WERI-Rb-1 (cell line): ENCODE data around the gene CCDC107.

Experiments used
- DNase-seq: peaks from one replicate; pipeline ENCODE4 v3.0.0-alpha.2; 2020
- H3K27ac ChIP-seq: fragments of 250-450 bp; sonication (Bioruptor Pico); 2 replicates; pipeline ENCODE4 v1.5.1; 2020; ENCODE audit warnings: mild to moderate bottlenecking, moderate library complexity
- H3K27me3 ChIP-seq: fragments of 250-450 bp; sonication (Bioruptor Pico); 2 replicates; pipeline ENCODE4 v1.5.1; 2021; ENCODE audit warnings: mild to moderate bottlenecking, low read depth, moderate library complexity; ENCODE audit not compliant: insufficient read depth, severe bottlenecking
- H3K36me3 ChIP-seq: fragments of 250-450 bp; sonication (Bioruptor Pico); 2 replicates; pipeline ENCODE4 v1.5.1; 2020; ENCODE audit warnings: mild to moderate bottlenecking, moderate library complexity
- H3K4me3 ChIP-seq: 2 replicates; pipeline ENCODE4 v1.5.1; 2011; ENCODE audit warnings: low read depth, mild to moderate bottlenecking, control low read depth, low read length
- H3K9me3 ChIP-seq: fragments of 250-450 bp; sonication (Bioruptor Pico); 2 replicates; pipeline ENCODE4 v1.5.1; 2021; ENCODE audit warnings: mild to moderate bottlenecking, moderate library complexity; ENCODE audit not compliant: severe bottlenecking
- CTCF ChIP-seq: IDR thresholded peaks from 2 replicates; pipeline ENCODE4 v1.5.1; 2011; ENCODE audit warnings: low read depth, mild to moderate bottlenecking, control low read depth, inconsistent platforms, low read length

Gene CCDC107

GRCh38 chr9:35615981-35616680 lies 42.0 kb upstream of the CCDC107 start:
- H3K27ac ChIP-seq: no peak overlapping the region
- no peak for TF ChIP-seq CTCF
- no peak for DNase-seq
- H3K27me3 ChIP-seq: no peaks in the 10 kb centered on the region
- H3K36me3 ChIP-seq: no peaks in the 10 kb centered on the region
- H3K4me3 ChIP-seq: no peak overlapping the region
- no peaks in the 10 kb centered on the region for H3K9me3 ChIP-seq

- H3K27me3 ChIP-seq: no peaks in the 10 kb centered on the region
- H3K27ac ChIP-seq: no peak overlapping the region
- H3K36me3 ChIP-seq: no peaks in the 10 kb centered on the region
- DNase-seq: peak; percentile 78
- TF ChIP-seq CTCF: peak; percentile 26; the same call in 1 of the 2 replicates
- peak overlapping the region; percentile 51 for H3K4me3 ChIP-seq
- H3K9me3 ChIP-seq: no peaks in the 10 kb centered on the region
Observed at GRCh38 chr9:35616681-35617459, 41.2 kb upstream of the CCDC107 start.

GRCh38 chr9:35617548-35617947 lies 40.5 kb upstream of the CCDC107 start:
- TF ChIP-seq CTCF: no peak
- no peak overlapping the region for H3K27ac ChIP-seq
- H3K9me3 ChIP-seq: no peaks in the 10 kb centered on the region
- H3K4me3 ChIP-seq: peak overlapping the region; percentile 51
- no peak for DNase-seq
- no peaks in the 10 kb centered on the region for H3K27me3 ChIP-seq
- no peaks in the 10 kb centered on the region for H3K36me3 ChIP-seq

GRCh38 chr9:35618325-35618727 lies 39.8 kb upstream of the CCDC107 start, which contains the start of gene CD72:
Gene CD72, minus strand, starts transcription at chr9:35618413. Its CDS starts 110 bp downstream, at chr9:35618303.
- Histone ChIP-seq H3K27me3 (no peaks in the 10 kb centered on the region), H3K4me3 (peak within 1 kb of the TSS; percentile 51), H3K36me3 (no peaks in the 10 kb centered on the region), H3K9me3 (no peaks in the 10 kb centered on the region), H3K27ac (no peak within 1 kb of the TSS)
- no peak for DNase-seq
- TF ChIP-seq CTCF: no peak

- TF ChIP-seq CTCF: no peak
- no peak overlapping the region for H3K4me3 ChIP-seq
- no peak overlapping the region for H3K27ac ChIP-seq
- H3K27me3 ChIP-seq: no peaks in the 10 kb centered on the region
- no peak for DNase-seq
- H3K36me3 ChIP-seq: no peaks in the 10 kb centered on the region
- H3K9me3 ChIP-seq: no peaks in the 10 kb centered on the region
Observed at GRCh38 chr9:35618854-35619799, 39.0 kb upstream of the CCDC107 start.
